ENCODE results near the gene SGSM2. TPM values are rescaled to one million over a fixed set of nuclear protein-coding genes. Genes with fewer than 3 reads are reported as not detected.

The SGSM2 gene
- total and polyA plus RNA-seq, 2 donors (not counting 1 experiment from before 2014, with no cell fraction given) = 139 to 181 TPM

DNA sequence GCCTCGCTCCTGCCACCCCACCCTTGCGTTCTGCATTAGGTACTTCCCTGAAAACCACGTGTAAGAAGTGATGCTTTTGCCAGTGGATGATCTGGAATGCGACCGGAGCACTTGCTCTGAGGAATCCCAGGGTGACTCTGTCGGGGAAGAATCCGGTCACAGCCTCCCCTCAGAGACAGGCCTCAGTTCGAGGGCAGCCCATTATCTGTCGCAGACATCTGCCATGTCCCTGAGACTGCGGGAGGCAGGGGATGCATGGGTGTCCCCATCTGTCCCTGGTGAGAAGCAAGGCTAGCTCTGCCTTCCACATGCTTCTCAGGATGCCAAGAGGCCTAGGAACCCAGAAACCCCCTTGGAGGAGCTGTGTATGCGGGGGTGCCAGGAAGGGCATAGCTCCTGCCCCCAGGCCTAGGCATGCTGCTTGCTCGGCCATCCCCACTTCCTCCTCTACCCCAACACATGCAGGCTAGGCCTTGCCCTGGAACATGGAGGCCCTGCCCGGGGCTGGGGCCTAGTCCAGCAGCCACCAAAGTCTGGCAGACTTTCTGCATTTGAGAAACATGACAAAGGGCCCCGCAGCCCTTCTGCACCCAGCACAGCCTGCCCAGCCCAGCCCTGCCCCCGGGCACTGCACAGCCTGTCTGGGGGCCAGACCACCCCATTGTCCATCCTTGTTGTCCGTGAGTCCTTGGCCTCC lies 43.1 kb downstream of the SGSM2 start:
- Mint-ChIP-seq H3K4me1 (no peaks in the 10 kb centered on the region), H3K9me3 (ENCODE audit: insufficient read depth) (no peaks in the 10 kb centered on the region), H3K4me3 (no peak overlapping the region), H3K27me3 (no peaks in the 10 kb centered on the region), H3K27ac (no peak overlapping the region)
- Histone ChIP-seq H3K27ac (ENCODE audit: low read length in 2 of 2) (no peak overlapping the region), H2AFZ (ENCODE audit: insufficient read depth, low read depth, low read length, poor library complexity, severe bottlenecking) (no peak overlapping the region), H3K27me3 (replicated peaks in 1 of 4; ENCODE audit: control extremely low read depth in 1 of 4, control insufficient read depth in 3 of 4, insufficient read depth in 4 of 4, low read length in 3 of 4) (no peaks in the 10 kb centered on the region), H3K36me3 (replicated peaks in 1 of 2; ENCODE audit: control extremely low read depth in 1 of 2, control insufficient read depth in 1 of 2, extremely low read depth in 1 of 2, insufficient read depth in 2 of 2, low read length in 1 of 2) (peaks cover 0 to 20% of the 10 kb centered on the region in 2 experiments), H3K9me3 (ENCODE audit: control extremely low read depth in 1 of 3, control insufficient read depth in 2 of 3, insufficient read depth in 1 of 3, low read length in 2 of 3) (no peaks in the 10 kb centered on the region), H3K4me2 (replicated peaks; ENCODE audit: low read depth, low read length, poor library complexity, severe bottlenecking) (no peak overlapping the region), H3K79me2 (ENCODE audit: control insufficient read depth, insufficient read depth, low read length) (peaks cover 31% of the 10 kb centered on the region), H4K20me1 (ENCODE audit: control insufficient read depth, insufficient read depth, low read length, poor library complexity, severe bottlenecking) (peaks cover 14% of the 10 kb centered on the region), H3K4me1 (ENCODE audit: control insufficient read depth in 2 of 2, insufficient read depth in 2 of 2, low read length in 2 of 2) (peaks cover 0 to 4% of the 10 kb centered on the region in 2 donors), H3K4me3 (ENCODE audit: control extremely low read depth in 1 of 5, extremely low read depth in 1 of 5, insufficient read depth in 1 of 5, low read depth in 2 of 5, low read length in 4 of 5) (no peak overlapping the region), H3K9ac (ENCODE audit: low read length) (no peak overlapping the region)
- CTCF ChIA-PET = interaction anchor here (0.6 to 14.1 kb wide), 4 partner anchors 24 to 218 kb away, joined by 3 to 650 read pairs (median 37); no protein-coding TSS in a partner anchor
- intact Hi-C loops (cut with micrococcal nuclease) = no loop called here
- ATAC-seq (ENCODE audit: low read depth) = no peak
- 95% methylated on average over 15 of the region's 16 CpGs for WGBS (ENCODE audit: insufficient coverage)
- POLR2A ChIA-PET = interaction anchor here (0.6 kb wide), 1 partner anchor 24 kb away, joined by 10 read pairs; no protein-coding TSS in a partner anchor
- no peak for DNase-seq
- TF ChIP-seq, protein P1, sequence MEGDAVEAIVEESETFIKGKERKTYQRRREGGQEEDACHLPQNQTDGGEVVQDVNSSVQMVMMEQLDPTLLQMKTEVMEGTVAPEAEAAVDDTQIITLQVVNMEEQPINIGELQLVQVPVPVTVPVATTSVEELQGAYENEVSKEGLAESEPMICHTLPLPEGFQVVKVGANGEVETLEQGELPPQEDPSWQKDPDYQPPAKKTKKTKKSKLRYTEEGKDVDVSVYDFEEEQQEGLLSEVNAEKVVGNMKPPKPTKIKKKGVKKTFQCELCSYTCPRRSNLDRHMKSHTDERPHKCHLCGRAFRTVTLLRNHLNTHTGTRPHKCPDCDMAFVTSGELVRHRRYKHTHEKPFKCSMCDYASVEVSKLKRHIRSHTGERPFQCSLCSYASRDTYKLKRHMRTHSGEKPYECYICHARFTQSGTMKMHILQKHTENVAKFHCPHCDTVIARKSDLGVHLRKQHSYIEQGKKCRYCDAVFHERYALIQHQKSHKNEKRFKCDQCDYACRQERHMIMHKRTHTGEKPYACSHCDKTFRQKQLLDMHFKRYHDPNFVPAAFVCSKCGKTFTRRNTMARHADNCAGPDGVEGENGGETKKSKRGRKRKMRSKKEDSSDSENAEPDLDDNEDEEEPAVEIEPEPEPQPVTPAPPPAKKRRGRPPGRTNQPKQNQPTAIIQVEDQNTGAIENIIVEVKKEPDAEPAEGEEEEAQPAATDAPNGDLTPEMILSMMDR (IDR thresholded peaks at IDR 0.05) = no peak

DNA sequence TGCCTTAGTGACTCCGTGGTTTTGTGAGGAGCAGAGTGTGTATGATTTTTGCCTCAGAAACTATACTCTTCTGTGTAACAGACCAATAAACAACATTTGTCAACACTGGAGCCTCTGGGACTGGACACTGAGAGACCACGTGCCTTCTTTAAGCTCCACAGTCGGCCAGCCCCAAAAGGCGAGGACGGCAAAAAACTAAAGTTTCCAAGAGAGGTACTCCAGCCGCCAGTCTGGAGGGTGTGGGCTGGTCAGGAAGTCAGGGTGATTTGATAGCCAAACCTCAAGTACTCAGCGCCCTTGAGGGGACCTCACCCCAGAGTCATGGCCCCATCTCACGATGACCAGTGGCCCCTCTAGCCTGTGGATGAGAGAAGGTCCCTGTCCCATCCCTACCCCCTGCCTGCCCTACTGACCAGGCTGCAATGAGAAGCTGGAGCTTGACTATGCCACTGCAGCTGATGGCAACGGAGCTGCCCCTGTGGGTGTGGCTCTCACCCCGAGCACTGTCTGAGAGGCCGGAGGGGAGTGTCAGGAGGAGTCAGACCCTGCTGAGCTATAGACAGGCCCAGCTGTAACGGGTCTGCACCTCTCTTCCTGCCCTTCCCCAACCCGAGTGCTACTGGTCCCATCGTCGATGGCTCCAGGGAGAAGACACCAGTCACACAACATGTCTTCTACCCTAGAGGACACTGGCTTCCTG lies 43.8 kb downstream of the SGSM2 start:
- no peaks in the 10 kb centered on the region for H3K4me1 Mint-ChIP-seq
- H4K20me1 ChIP-seq (ENCODE audit: control insufficient read depth, insufficient read depth, low read length, poor library complexity, severe bottlenecking) = peaks cover 14% of the 10 kb centered on the region
- H3K27ac ChIP-seq (ENCODE audit: low read length in 2 of 2) = no peak overlapping the region
- H3K27me3 Mint-ChIP-seq = no peaks in the 10 kb centered on the region
- no peak overlapping the region for H2AFZ ChIP-seq (ENCODE audit: insufficient read depth, low read depth, low read length, poor library complexity, severe bottlenecking)
- H3K27me3 ChIP-seq (replicated peaks in 1 of 4; ENCODE audit: control extremely low read depth in 1 of 4, control insufficient read depth in 3 of 4, insufficient read depth in 4 of 4, low read length in 3 of 4) = no peaks in the 10 kb centered on the region
- H3K36me3 ChIP-seq (replicated peaks in 1 of 2; ENCODE audit: control extremely low read depth in 1 of 2, control insufficient read depth in 1 of 2, extremely low read depth in 1 of 2, insufficient read depth in 2 of 2, low read length in 1 of 2) = peaks cover 0 to 27% of the 10 kb centered on the region in 2 experiments
- no peak overlapping the region for H3K4me3 Mint-ChIP-seq
- ChIA-PET POLR2A (interaction anchor here (0.6 to 3.3 kb wide), 2 partner anchors 12 to 23 kb away, joined by 10 to 17 read pairs; no protein-coding TSS in a partner anchor), CTCF (interaction anchor here (0.6 to 14.1 kb wide), 15 partner anchors 11 to 1437 kb away, joined by 3 to 650 read pairs (median 6); partner anchors contain the start of gene METTL16)
- no peak overlapping the region for H3K4me2 ChIP-seq (replicated peaks; ENCODE audit: low read depth, low read length, poor library complexity, severe bottlenecking)
- no peaks in the 10 kb centered on the region for H3K9me3 ChIP-seq (ENCODE audit: control extremely low read depth in 1 of 3, control insufficient read depth in 2 of 3, insufficient read depth in 1 of 3, low read length in 2 of 3)
- no peak overlapping the region for H3K9ac ChIP-seq (ENCODE audit: low read length)
- no peak overlapping the region for H3K27ac Mint-ChIP-seq
- H3K4me1 ChIP-seq (ENCODE audit: control insufficient read depth in 2 of 2, insufficient read depth in 2 of 2, low read length in 2 of 2) = peaks cover 0 to 4% of the 10 kb centered on the region in 2 donors
- peaks cover 38% of the 10 kb centered on the region for H3K79me2 ChIP-seq (ENCODE audit: control insufficient read depth, insufficient read depth, low read length)
- H3K9me3 Mint-ChIP-seq (ENCODE audit: insufficient read depth) = no peaks in the 10 kb centered on the region
- DNase-seq (no peak), ATAC-seq (ENCODE audit: low read depth) (no peak)
- intact Hi-C loops (cut with micrococcal nuclease) = no loop called here
- WGBS (ENCODE audit: insufficient coverage) = 91% methylated on average over 13 of the region's 15 CpGs
- H3K4me3 ChIP-seq (ENCODE audit: control extremely low read depth in 1 of 5, extremely low read depth in 1 of 5, insufficient read depth in 1 of 5, low read depth in 2 of 5, low read length in 4 of 5) = no peak overlapping the region
- TF ChIP-seq, protein P1 (IDR thresholded peaks at IDR 0.05) = no peak
- TF ChIP-seq EZH2 (IDR thresholded peaks at IDR 0.05; ENCODE audit: borderline replicate concordance, insufficient read depth, low read depth, low read length, poor library complexity, severe bottlenecking) = no peak
